H4 (cell line): ENCODE data around the gene USH2A. TPM values are rescaled to one million over a fixed set of nuclear protein-coding genes. Genes with fewer than 3 reads are reported as not detected.

Source experiments
- DNase-seq: peaks from one replicate; pipeline ENCODE4 v3.0.0-alpha.2; 2015; ENCODE audit warnings: low spot score
- total RNA-seq: library from RNA; depleted of rRNA; stranded (reverse); fragments of >200 nt; shearing (Covaris generic); gene quantifications from 2 replicates; pipeline ENCODE4 v1.2.3, GENCODE V29; 2014

Gene USH2A
- total RNA-seq, 1 experiment from 2014 or later = 0.04 TPM

- DNase-seq = no peak
Measured at GRCh38 chr1:215597961-215598360, 825.3 kb downstream of the USH2A start.

- DNase-seq = no peak
Measured at GRCh38 chr1:215595231-215595630, 828.0 kb downstream of the USH2A start.

- DNase-seq = no peak
Measured at GRCh38 chr1:215594640-215595039, 828.6 kb downstream of the USH2A start.

DNA sequence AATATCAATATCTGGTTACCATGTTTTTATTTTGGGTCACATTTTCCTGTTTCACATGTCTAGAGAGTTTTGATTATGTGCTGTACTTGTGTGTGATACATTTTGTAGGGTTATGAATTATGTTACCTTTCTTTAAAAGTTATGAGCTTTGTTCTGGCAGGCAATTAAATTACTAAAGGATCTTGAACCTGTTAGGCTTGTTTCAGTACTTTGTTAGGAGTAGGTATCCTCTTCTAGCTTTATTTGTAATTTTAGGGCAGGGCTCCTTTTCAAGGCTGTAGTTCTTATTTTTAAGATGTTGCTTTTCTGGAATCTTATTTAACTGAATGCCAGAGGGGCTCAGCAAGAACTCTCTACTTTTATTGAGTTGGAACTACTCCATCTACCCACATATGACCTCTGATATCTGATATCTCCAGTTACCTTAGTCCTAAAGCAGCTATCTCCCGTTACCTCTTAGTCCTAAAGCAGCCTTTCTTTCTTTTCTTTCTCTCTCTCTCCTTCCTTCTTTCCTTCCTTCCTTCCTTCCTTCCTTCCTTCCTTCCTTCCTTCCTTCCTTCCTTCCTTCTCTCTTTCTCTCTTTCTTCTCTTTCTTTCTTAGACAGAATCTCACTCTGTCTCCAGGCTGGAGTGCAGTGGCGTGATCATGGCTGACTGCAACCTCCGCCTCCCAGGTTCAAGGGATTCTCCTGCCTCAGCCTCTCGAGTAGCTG is 832.3 kb downstream of the USH2A start:
- no peak for DNase-seq

- DNase-seq = no peak
Measured at GRCh38 chr1:215589650-215590435, 833.4 kb downstream of the USH2A start.

DNA sequence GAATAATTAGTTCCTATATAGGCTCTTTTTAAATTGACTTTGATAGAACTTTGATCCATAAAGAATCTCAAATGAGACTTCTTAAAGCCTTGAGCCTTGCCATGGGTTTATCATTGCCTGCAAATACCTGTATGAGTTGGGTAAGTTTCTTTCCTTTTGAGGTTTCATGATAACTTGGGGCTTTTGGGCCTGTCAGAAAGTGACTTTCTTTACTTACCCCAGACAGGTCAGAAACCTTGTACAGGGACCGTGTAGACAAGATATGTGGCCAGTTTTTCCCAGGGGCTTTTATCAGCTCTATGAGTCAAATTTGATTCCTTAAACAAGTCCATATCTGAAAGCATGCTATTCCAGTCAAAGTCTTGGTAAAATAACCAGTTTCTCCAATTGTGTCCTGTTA is 838.9 kb downstream of the USH2A start:
- no peak for DNase-seq

DNA sequence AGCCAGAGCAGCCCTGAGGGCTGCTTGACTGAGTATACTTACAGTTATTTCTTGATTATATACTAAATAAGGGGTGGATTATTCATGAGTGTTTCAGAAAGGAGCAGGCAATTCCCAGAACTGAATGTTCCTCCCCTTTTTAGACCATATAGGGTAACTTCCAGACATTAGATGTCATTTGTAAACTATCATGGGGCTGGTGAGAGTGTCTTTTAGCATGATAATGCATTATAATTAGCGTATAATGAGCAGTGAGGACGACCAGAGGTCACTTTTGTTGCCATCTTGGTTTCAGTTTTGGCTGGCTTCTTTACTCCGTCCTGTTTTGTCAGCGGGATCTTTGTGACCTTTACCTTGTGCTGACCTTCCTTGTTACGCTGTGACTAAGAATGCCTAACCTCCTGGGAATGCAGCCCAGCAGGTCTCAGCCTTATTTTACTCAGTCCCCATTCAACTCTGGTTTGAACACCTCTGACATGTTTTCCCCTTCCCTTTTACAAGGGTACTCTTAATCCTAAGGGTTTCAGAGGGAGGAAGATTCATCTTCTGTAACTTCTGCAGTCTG is 840.0 kb downstream of the USH2A start:
- DNase-seq = no peak

DNA sequence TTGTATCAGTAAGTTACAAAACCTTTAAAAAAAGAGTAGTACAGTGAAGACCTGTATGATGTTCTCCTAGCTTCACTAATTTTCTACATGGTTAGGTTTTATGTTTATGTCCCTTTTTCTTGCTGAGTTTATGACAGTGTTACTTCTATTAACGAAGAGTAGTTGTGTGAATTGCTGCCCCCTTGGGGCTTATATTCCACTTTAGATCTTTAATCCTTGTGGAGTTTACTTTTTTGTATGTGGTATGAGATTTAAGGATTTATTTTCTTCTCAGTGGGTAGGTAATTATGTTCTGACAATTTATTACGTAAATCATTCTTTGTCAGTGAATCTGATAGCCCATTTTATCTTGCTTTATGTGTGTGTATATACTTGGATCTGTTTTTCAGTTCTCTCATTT is 841.4 kb downstream of the USH2A start:
- no peak for DNase-seq
